Inflammatory macrophage (primary cell): ENCODE results near the gene E2F4.

Source experiments
- DNase-seq, 2 donors: peaks; one replicate each; pipeline ENCODE4 v3.0.0-alpha.2; 2020 to 2022

Gene E2F4

DNA sequence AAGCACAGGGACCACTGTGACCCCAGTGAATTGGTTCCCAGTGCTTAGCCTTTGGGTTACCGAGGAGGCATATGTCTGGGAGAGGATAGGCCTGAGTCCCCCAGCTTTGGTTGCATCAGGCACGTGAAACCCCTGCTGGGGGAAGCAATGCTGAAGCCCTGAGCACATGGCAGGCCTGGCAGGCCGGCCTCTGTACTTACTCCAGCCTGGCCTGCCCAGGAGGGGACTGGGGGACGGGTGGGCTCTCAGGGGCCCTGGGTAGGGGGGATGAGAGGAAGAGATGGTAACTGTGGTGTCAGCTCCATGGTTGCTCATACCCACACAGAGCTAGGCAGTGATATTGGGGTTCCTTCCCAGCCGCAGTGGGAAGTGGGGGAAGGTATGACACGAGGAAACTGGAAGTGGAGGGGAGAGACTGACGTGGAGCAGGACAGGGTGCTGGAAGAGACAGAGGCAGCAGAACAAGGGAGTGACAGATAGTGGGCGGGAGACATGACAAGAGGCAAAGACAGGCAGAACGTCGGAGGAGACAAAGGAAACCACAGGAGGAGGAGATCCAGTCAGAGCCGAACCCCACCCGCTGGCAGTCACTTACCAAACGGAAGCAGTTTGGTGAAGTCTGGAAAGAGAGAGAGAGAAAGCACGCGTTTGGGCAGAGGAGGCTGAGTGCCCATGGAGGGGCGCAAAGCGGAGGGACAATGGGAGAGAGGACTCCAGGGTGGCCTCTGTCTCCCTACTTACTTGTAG, 44.0 kb downstream of the E2F4 start:
- DNase-seq = peak; percentile 31 to 65

DNA sequence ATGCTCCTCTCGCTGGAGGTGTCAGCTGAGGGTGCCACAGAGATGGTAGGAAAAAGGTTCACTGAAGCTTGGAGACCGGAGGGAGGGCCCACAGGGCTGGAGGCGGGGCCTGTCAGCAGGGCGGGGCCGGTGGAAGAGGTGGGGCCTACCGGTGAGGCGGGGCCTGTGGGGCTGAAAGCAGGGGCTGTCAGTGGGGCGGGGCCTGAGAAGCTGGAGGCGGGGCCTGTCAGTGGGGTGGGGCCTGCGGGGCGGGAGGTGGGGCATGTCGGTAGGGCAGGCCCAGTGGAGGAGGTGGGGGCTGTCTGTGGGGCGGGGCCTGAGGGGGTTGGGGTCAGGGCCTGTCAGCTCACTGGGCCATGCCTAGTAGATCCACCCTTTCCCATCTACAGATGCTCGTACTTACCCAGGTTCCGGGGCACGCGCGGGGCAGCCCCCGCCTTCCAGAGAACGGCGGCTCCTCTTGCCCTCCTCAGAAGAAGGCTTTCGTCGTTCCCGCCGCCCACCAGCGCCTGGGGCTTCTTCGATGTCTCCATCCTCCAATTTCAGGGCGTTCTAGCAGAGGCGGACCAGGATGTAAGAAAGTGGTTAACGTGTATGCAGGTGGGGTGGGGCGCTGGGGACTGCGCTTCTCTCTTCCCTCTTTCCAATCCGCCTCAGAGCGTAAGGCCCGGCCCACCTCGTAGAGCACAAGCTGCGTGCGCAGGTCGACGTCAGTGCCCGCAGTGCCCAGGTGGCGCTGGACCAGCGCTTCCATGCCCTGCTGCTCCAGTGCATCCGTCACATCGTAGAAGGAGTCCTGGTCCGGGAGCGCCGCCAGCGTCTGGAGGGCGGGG, 44.8 kb downstream of the E2F4 start:
- peak; percentile 68 to 71 for DNase-seq

DNA sequence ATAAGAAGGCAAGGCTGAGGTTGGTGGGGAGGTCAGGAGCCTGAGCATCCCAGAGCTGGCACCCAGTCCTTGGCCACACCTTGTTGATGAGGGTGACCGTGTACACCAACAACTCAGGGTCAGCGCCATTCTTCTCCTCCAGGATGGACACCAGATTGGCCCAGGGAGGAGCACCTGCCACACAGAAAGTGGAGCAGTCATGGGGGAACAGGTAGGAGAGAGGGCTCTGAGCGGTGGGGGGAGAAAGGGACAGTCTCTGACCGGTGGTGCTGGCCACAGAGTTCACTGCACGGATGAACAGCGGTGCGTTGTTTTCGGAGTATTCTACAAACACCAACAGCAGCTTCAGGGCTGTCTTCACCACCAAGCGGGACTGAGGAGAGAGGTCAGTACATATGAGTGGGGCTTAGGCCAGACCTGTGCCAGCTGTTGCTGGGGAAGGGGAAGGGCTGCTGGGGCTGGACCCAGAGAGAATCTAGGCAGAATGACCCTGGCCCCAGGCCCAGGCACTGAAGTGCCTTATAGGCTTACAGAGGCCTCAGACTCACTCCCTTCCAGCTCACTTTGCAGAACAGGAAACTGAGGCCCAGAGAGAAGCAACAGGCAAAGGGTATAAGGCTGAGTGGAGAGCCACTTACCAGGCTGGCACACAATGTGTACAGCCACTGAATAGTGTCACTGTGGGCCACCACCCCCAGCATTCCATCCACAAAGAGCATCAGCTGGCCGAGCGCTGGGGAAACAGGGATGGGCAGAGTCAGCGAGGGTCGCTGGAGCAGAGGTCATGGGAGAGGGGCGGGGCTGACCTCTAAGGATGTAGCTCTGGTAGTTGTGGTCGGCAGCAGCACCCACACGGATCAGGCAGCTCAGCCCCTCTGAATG, 45.7 kb downstream of the E2F4 start:
- no peak for DNase-seq

DNA sequence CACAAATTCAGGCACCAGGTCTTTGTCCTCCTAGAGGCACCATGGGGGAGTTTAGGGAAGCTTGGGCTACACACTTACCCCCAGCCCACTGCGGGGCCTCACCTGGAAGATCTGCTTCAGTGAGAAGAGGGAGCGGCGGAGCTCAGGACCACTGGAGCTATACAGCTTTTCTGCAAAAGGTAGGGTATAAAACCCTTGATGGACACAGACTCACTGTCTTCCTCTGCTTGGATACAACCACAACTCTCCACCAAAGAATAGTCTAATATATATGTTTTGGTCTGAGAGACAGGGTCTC, 46.3 kb downstream of the E2F4 start:
- DNase-seq = no peak

DNA sequence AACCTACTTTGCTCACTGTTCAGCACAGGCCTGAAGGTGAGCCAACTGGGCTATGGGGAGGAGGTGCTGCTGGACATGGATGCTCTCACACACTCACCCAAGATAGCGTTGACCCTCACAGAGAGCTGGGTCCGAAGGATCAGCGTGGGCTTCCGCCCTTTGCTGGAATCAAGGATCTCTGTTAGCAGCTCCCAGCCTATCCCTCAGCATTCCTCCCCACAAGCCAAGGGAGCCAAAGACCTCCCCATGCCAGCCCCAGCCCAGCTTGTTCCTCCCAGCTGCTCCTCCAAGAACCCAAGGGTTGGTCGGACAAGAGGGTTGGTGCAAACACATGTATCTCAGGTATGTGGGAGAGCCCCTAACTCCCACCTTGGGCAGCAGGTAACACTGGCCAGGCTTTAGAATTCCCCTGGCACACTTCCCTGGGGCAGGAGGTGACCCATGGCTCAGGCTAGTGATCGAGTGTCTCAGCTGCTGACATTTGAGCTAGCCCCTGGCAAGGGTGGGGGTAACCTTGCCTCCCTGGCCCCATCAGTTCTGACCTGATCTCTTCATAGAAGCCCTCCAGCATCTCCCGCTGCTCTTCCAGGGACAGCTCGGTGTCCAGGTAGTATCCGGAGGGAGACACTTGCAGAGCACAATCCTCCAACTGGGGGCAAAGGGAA, 47.0 kb downstream of the E2F4 start:
- DNase-seq = no peak

DNA sequence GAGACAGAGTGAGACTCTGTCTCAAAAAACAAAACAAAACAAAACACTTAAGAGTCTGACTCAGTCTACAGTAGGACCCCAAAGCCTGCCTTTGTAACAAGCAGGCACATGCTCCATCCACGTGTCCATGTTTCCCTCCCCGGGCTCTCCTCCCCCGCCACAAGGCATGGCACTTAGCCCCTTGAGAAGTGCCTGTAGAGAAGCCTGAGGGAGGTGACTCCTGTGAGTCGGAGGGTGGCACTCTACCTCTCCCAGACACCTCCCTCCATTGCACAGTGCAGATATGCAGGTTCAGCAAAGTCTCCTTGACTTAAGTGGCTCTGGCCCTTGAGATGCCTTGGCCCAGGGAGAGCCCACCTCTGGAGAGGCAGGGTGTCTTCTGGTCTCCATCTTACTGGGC, 48.6 kb downstream of the E2F4 start:
- DNase-seq = no peak

DNA sequence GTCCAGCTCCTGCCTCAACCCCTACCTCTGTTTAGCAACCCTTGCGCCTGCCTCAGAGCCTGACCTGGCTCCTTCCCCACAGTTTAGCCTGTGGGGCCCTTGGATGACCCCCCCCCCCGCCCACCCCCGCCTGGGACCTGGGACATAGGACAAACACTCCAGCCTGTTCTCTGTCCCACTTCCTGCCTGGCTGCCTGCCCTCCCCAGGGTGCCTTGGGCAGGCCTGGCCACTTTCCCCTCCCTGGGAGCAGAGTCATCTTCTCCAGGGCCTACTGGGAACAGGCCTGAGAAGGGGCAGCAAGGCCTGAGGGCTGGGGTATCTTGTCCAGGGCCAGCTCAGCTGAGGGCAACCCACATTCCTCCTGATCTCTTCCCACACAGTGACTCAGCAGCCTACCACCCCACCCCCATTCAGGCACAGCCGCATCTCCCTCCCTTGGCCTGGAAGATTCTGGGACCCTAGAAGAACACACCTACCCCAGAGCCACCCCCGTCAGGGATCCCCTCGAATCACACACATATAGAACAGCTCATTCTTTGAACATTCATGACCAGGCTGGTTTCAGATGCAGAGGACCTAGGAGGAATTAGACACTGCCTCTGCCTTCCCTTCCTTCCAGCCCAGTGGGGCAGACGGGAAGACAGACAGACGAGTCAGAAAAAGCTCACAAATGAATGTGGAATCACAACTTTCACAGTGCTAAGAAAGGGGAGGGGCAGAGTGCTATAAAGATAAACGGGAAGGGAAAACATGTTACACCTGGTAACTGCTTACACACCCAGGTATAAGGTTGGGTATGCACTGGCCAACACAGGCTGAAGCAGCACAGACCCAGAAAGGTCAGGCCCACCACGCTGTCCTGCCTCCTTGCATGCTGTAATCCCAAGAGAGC, 49.3 kb downstream of the E2F4 start:
- DNase-seq = peak; percentile 45 to 82

DNA sequence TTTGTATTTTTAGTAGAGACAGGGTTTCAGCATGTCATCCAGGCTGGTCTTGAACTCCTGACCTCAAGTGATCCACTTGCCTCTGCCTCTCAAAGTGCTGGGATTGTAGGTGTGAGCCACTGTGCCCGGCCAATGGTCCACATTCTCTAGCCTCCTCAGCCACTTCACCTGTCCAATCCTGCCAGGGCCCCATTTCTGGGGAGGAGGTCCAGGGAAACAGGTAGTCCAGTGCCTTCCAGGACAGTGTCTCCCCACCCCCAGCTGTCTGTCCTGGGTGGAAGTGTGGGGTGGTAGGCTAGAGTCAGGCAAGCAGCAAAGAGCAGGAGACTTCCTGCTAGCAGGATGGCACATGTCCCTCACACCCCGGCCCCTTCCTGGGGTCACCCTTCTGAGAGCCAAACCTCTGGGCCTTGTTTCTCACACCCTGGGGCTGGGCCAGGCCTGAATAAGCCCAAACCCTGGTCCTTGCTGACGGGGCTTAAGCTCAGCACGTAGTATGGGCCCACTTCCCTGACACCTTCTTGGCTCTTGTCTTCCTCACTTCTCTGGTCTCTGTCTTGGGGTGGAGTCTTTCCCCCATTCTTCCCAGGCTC, 50.3 kb downstream of the E2F4 start:
- DNase-seq = peak in 1 of 2 donors; percentile 17

DNA sequence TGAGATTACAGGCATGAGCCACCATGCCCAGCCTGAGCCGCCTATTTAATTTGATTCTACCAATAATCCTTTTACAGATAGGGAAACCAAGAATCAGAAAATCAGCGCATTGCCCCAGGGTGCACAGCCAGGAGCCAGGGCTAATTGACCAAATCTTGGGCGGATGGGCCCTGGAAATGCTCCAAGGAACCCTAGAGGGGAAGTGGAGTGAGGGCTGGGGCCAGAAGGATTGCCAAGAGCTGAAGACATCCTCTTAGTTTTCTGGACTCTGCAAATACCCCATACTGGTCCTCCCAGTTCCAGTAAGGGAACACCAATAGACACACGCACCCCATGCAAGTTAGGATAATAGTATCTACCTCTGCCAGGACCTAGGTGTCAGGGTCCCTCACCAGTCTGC, 51.5 kb downstream of the E2F4 start:
- peak; percentile 76 to 79 for DNase-seq

DNA sequence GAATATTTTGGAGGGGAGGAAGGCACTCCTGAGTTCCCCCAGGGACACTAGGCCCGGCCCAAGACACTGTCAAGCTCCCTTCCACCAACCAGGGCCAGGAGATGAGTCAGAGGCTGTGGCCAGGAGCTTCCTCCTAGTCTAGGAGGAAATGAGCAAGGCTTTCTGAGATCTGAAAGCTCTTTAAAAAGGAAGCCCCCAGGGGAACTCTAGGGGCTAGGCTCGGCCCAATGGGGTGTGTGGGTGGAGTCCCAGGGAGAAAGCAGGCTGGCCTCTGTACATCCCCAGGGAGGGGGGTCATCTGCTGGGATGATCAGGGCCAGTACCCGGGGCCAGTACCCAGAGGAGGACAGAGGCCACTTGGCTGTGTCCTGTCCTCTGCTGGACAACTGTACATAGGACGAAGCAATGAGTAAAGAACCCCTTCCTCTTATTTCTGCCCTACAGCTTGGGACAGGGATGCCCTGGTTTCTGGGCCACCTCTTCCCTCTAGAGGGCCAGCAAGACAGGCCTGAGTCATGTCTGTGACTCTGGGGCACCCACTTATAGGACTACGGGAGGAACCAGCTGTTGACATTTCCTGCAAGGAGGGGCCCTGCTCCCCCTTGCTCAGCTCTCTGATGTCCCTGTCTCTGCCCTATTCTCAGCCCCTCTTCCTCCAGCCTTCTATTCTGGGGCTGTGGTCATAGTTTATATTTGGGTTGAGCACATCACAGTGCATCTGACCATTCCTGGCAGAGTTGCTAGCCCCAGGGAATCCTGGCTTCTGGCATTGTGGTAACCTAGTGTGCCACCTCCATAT, 52.6 kb downstream of the E2F4 start:
- peak; percentile 97 to 98 for DNase-seq

DNA sequence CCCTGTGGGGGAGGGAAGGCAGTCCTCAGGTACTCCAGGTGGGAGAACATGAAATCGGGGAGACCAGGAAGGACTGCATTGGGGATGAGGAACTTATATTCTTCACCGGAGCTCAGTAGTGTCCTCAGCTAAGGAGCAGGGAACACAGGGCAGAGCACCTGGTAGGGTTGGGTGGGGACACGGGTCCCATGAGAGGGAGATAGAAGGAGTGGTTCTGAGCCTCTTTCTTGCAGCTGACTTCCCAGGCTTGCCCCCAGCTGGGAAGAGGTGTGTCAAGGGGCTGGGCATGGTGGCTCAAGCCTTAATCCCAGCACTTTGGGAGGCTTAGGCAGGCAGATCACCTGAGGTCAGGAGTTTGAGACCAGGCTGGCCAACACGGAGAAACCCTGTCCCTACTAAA, 53.2 kb downstream of the E2F4 start:
- no peak for DNase-seq

DNA sequence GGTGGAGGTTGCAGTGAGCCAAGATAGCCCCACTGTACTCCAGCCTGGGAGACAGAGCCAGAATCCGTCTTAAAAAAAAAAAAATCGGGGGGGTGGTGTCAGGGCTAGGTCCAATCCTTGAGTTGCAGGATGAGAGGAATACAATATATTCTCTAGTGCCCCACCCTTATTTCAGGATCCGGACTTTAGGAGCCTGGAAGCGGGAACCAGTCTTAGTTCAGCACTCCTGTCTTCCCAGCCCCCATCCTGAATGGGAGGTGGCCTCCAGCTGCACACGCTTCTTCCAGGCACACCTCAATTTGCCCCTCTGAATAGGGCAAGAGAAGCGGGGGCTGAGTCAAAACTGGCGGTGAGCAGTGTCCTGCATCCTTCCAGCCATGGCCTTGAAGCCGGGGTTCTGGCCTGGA, 53.7 kb downstream of the E2F4 start:
- DNase-seq = no peak

DNA sequence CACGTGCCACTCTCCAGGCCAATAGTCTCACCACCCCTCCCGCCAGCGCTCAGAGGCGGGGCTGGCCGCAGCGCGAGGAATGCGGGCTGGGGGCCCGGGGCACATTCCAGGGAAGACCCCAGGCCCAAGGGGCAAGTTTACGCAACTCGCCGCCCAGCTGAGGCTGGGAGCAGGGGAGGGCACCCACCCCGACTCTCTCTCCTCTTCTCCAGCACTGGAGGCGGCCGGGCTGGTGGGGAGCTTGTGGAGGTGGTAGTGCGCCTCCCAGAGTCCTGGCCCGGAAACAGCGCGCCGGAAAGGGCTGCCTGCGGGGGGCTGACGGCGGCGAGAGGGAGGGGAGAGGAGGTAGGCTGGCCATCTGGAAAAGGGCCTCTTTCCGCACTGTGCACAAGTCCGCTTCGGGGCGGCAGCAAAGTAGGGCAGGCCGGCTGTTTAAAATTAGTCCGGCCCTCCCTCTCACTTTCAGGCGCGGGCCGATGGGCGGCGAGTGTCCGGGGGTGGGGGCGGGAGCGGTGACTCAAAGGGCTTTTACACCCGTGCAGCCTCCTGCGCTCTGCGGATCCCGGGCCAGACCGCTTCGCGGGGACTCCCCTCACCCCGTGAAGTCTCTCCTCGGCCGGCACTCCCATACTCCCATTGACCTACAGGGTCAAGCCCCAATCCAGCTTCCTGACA, 54.3 kb downstream of the E2F4 start:
- DNase-seq = peak; percentile 63 to 81

DNA sequence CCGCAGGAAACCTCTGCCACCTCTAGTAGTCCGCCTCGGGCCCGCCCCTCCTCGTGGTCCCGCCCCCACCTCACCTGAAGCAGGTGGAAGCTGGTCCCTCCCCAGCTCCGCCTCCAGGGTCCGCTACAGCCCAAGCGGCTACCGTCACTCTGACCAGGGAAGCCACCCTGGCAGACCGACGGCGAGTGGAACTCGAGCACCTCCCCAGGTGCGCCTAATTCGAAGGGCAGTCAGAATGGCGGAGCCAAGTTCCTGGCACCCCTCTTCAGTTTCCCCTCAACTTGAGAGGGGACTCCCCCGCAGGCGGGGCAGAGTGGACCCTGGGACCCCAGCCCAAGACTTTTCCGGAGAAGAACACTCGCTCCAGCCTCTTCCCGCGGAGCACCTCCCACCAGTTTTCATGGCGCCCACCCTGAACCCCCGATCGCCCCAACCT, 54.8 kb downstream of the E2F4 start:
- no peak for DNase-seq

DNA sequence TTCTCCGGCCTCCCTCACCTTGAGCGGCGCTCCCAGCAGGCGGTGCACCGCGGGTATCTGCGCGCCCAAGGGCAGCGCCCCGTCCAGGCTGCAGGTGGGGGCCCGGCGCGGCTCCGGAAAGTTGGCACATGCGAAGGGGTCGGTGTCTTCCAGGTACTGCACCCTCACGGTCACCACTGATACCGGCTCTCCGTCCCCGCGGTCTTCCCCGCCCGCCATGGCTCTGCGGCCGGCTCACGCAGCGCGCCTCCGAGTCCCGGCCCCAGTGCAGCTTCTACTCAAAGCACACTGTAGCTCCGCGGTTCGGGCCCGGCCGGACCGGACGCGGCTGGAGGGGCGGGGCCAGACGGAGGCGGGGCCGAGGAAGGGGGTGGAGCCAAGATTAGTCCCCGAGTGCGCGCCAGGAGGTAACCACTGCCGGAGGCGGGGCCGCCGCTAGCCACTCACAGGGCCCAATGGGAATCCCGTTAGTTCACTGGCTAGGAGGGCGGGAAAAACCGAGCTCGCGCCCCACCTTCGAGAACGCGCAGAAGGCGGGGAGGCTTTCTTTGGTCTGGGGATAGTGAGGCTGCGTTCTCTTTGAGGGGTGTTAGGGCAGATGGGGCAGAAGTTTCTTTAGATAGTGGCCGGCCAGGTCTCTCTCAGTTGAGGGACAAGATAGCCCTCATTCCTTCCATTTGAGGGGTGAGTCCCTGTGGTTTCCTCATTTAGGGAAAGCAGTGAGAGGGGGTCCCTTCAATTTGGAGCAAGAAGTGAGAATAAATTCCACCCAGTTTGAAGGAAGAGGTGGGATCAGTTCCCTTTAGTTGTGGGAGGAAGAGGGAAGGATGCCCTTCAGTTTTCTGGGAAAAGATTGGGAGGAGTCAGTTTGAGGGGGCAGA, 55.5 kb downstream of the E2F4 start, which contains the start of gene FHOD1:
Gene FHOD1, minus strand, starts transcription at position 290 of the 881 bp plus-strand sequence. Its CDS starts 71 bp downstream, at position 219.
- peak; percentile 96 for DNase-seq

DNA sequence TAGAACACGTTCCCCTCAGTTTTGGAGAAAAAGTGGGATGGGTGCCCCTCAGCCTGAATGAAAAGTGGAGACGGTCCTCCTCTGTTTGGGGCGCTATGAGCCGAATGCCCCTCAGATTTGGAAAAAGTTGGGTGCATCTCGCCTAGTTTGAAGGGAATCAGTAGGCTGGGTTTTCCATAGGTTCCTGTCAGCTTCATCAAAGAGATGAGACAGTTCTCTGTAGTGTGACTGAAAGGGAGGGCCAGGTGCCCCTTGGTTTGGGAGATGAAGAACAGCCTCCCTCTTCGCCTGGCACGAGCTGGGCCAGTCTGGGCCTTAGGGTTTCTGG, 56.1 kb downstream of the E2F4 start:
- no peak for DNase-seq
